PFSK-1 (cell line): ENCODE measurements around the gene NAA16.

Source experiments
- FOXP2 ChIP-seq: optimal IDR thresholded peaks from 2 replicates; pipeline ENCODE3; 2011; ENCODE audit warnings: borderline replicate concordance, control low read depth, inconsistent platforms; ENCODE audit not compliant: insufficient read depth; ENCODE audit errors: extremely low read length, extremely low read depth
- POLR2AphosphoS5 ChIP-seq: IDR thresholded peaks from 2 replicates; pipeline ENCODE4 v1.6.1; 2012; ENCODE audit warnings: low read depth, mild to moderate bottlenecking, control low read depth, low read length, moderate library complexity
- REST ChIP-seq, 2 experiments: IDR thresholded peaks; 2 replicates each; pipeline versions ENCODE4 v1.6.1 to v1.8.0; 2011 to 2012; ENCODE audit warnings: low read depth in 2 of 2, low read length in 2 of 2, control low read depth in 1 of 2, inconsistent platforms in 1 of 2, mild to moderate bottlenecking in 1 of 2, moderate library complexity in 1 of 2; ENCODE audit not compliant: insufficient read depth in 1 of 2
- SIN3A ChIP-seq: IDR thresholded peaks from 2 replicates; pipeline ENCODE4 v1.6.1; 2012; ENCODE audit warnings: mild to moderate bottlenecking, low read length, moderate library complexity, borderline replicate concordance; ENCODE audit not compliant: insufficient read depth
- TAF1 ChIP-seq: IDR thresholded peaks from 2 replicates; pipeline ENCODE4 v1.6.1; 2012; ENCODE audit warnings: low read length, control low read depth, borderline replicate concordance; ENCODE audit not compliant: insufficient read depth

The NAA16 gene

DNA sequence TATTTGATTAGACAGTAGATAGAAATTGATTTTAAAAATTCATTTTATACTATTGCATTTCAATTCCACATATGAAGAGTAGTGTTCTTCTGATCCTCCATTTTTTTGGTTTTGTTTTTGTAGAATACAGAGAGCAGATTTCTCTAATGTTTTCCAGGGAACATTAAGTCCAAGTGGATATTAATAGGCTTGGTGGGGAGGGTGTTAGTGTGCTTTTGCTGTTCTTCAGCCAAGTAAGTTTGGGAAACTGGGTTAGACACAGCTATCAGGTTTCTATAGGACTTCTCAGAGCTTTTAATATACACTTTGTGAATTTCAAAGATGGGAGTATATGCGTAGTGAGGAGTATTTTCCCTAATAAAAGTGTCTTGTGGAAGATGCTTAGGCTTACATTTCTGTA, 21.8 kb downstream of the NAA16 start:
- TF ChIP-seq REST (IDR thresholded peaks at IDR 0.05; ENCODE audit: insufficient read depth in 1 of 2, low read depth in 2 of 2, low read length in 2 of 2) (no peak), POLR2AphosphoS5 (no peak), TAF1 (no peak), FOXP2 (no peak), SIN3A (no peak)

DNA sequence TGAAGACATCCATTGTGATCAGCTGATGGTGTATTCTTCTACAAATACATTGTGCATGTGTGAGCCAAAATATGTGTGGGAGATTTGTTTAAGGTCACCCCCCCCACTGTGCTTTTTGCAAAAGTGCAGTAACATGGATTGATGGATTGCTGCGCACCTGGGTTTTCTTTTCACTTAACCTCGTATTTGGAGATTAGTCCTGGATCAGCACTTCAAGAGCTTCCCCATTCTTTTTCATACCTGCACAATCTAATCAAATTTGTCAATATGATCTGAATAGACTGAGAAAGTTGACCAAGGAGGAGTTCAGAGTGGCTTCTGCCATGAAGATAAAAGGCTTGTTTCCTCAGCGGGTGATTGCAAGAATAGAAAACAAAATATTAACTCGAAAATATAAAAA, 23.7 kb downstream of the NAA16 start:
- no peak for TF ChIP-seq SIN3A
- TF ChIP-seq REST (IDR thresholded peaks at IDR 0.05; ENCODE audit: insufficient read depth in 1 of 2, low read depth in 2 of 2, low read length in 2 of 2): no peak
- no peak for TF ChIP-seq TAF1
- TF ChIP-seq FOXP2: no peak
- TF ChIP-seq POLR2AphosphoS5: no peak

- TF ChIP-seq FOXP2 (no peak), TAF1 (no peak), REST (IDR thresholded peaks at IDR 0.05; ENCODE audit: insufficient read depth in 1 of 2, low read depth in 2 of 2, low read length in 2 of 2) (no peak), POLR2AphosphoS5 (no peak), SIN3A (no peak)
These were observed 33.3 kb downstream of the NAA16 start for GRCh38 chr13:41344358-41344757.

DNA sequence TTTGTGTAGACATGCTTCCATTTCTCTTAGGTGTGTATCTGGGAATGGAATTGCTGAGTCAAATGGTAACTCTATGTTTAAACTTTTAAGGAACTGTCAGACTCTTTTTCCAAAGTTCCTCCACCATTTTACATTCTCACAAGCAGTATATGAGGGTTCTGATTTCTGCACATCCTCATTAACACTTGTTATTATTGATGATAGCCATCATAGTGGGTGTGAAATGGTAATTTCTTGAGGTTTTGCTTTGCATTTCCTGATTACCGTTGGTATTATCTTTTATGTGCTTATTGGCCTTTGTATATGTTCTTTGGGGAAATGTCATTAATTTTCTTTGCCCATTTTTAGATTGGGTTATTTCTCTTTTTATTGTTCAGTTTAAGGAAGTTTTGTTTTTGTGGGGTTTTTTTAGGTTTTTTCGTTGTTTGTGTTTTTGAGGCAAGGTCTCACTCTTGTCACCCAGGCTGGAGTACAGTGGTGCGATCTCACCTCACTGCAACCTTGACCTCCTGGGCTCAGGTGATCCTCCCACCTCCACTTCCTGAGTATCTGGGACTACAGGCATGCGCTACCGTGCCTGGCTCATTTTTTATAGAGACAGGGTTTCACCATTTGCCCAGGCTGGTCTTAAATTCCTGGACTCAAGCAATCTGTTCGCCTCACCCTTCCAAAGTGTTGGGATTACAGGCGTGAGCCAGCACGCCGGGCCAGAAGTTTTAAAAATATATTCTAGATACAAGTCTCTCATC, 34.3 kb downstream of the NAA16 start:
- no peak for TF ChIP-seq REST (IDR thresholded peaks at IDR 0.05; ENCODE audit: insufficient read depth in 1 of 2, low read depth in 2 of 2, low read length in 2 of 2)
- TF ChIP-seq FOXP2: no peak
- TF ChIP-seq TAF1: no peak
- TF ChIP-seq SIN3A: no peak
- TF ChIP-seq POLR2AphosphoS5: no peak
